Astrocyte of the spinal cord (primary cell): Measurements from ENCODE around the gene HOXB3.

Experiments used
- DNase-seq: peaks from one replicate; pipeline ENCODE4 v3.0.0; 2011; ENCODE audit warnings: low read depth, low spot score
- H3K4me3 ChIP-seq: 2 replicates; pipeline ENCODE4 v1.5.1; 2011; ENCODE audit warnings: low read depth, mild to moderate bottlenecking, low read length, moderate library complexity
- CTCF ChIP-seq: IDR thresholded peaks from 2 replicates; pipeline ENCODE4 v1.5.1; 2012; ENCODE audit warnings: low read depth, mild to moderate bottlenecking, low read length, inconsistent platforms
- in situ Hi-C: cut with HindIII; loops from 2 replicates; pipeline ENCODE4 v1.10.0; 2017; ENCODE audit warnings: low sequenced_read_pairs

The HOXB3 gene

GRCh38 chr17:48554412-48555257 is 35.4 kb downstream of the HOXB3 start:
- no peak for TF ChIP-seq CTCF
- in situ Hi-C loops, result no loop called here
- peak overlapping the region; percentile 51 for H3K4me3 ChIP-seq
- DNase-seq, result no peak

DNA sequence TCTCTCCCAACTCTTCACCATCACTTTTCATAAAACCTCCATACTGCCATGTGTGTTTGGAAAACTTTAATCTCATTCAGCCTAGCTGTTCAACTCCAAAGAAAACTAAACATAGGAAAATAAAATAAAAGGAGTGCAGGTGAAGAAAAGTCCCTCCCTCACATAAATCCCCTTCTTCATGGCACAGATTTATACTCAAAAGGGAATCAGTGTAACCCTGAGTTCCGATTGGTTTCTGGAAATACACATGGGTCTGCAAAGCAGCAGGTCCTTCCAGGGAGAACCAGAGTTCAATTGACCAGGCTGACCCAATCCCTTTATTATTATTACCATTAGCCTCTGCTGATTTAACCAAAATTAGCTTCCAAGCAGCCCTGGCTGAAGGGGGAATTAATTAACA is 36.2 kb downstream of the HOXB3 start:
- DNase-seq, result no peak
- peak overlapping the region; percentile 51 for H3K4me3 ChIP-seq
- in situ Hi-C loops, result no loop called here
- TF ChIP-seq CTCF, result no peak

GRCh38 chr17:48553190-48553547 is 36.9 kb downstream of the HOXB3 start:
- in situ Hi-C loops, result no loop called here
- peak overlapping the region; percentile 14 for H3K4me3 ChIP-seq
- TF ChIP-seq CTCF, result no peak
- no peak for DNase-seq

DNA sequence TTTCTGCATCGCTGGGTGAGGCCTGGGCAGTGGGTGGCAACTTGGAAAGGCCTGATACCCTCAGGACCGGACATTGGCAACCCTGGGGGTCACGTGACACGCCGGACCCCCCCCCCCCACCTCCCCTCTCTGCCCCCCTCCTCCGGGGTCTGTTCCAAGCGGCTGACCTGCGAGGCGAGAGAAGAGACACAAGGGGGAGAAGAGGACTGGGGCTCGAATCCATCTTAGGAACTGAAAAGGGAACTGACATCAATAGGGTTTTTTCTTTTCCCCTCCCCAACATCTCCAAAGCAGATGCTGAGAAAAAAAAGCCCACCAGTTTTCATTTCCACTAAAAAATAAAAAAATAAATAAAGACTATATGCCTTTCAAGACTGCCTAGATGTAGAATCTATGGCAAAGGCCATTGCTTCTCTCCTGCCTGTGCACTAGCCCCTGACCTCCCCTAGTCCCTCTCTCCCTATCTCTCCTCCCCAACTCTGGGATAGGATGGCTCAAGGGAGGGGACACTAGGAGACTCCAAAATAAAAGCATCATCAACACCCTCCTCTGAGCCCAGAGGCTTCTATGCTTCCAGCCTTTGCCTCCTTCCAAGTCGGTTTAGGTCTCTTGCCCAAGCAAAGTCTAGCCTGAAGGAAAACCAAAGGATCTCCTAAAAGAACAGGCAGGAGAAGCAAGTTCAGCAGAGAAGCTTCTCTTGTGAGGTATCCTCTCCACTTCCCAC is 37.4 kb downstream of the HOXB3 start:
- in situ Hi-C loops, result no loop called here
- H3K4me3 ChIP-seq, result peak overlapping the region; percentile 16
- peak; percentile 72 for DNase-seq
- TF ChIP-seq CTCF, result no peak

- in situ Hi-C loops, result no loop called here
- peak; percentile 0 for TF ChIP-seq CTCF
- DNase-seq, result peak; percentile 56
- H3K4me3 ChIP-seq, result peak overlapping the region; percentile 16
These were observed 38.2 kb downstream of the HOXB3 start for GRCh38 chr17:48551596-48552465.

GRCh38 chr17:48551214-48551555 is 38.9 kb downstream of the HOXB3 start:
- in situ Hi-C loops, result no loop called here
- peak overlapping the region; percentile 16 for H3K4me3 ChIP-seq
- no peak for TF ChIP-seq CTCF
- DNase-seq, result peak; percentile 52
